Measurements from ENCODE around the gene PLEKHH2. TPM values are rescaled to one million over a fixed set of nuclear protein-coding genes. Genes with fewer than 3 reads are reported as not detected.
A peak's percentile ranks its signal among the peaks of the same experiment; 100 is the strongest.

Gene PLEKHH2
- total and polyA plus RNA-seq, 2 of the 13 experiments (the other 11 are each of a cell fraction or from before 2014, with no cell fraction given), result 1.1 to 3.0 TPM

- TF ChIP-seq ZFP41 (CRISPR knock-in tag; IDR thresholded peaks at IDR 0.05; ENCODE audit: borderline replicate concordance) (no peak), HINFP (CRISPR knock-in tag; IDR thresholded peaks at IDR 0.05; ENCODE audit: low read depth) (peak; percentile 35; the same call in 1 of the 2 replicates), PTBP1 (IDR thresholded peaks at IDR 0.05; ENCODE audit: low read depth, low read length, poor library complexity, severe bottlenecking) (peak; percentile 71), GATAD1 (CRISPR knock-in tag; IDR thresholded peaks at IDR 0.05) (peak; percentile 84), HNRNPUL1 (IDR thresholded peaks at IDR 0.05; ENCODE audit: low read depth, low read length) (no peak), ATF6 (CRISPR knock-in tag; conservative IDR thresholded peaks at IDR 0.05) (0 out of 2 replicates have a peak, but pooled peaks have one; percentile 31), SALL2 (CRISPR knock-in tag; IDR thresholded peaks at IDR 0.05) (no peak), ZSCAN25 (CRISPR knock-in tag; IDR thresholded peaks at IDR 0.05) (0 out of 2 replicates have a peak, but pooled peaks have one; percentile 18), ZNF609 (CRISPR knock-in tag; IDR thresholded peaks at IDR 0.05; ENCODE audit: borderline replicate concordance) (no peak), ZNF3 (CRISPR knock-in tag; IDR thresholded peaks at IDR 0.05) (no peak), BORCS8-MEF2B (CRISPR knock-in tag; IDR thresholded peaks at IDR 0.05) (peak; percentile 81; the same call in 1 of the 2 replicates), CENPX (CRISPR knock-in tag; IDR thresholded peaks at IDR 0.05) (no peak), TRIM24 (CRISPR knock-in tag; IDR thresholded peaks at IDR 0.05) (no peak), NPAS2 (CRISPR knock-in tag; IDR thresholded peaks at IDR 0.05; ENCODE audit: borderline replicate concordance) (no peak), ZNF800 (CRISPR knock-in tag; IDR thresholded peaks at IDR 0.05) (no peak), ZMAT3 (CRISPR knock-in tag; conservative IDR thresholded peaks at IDR 0.05) (no peak), JUND (CRISPR knock-in tag; IDR thresholded peaks at IDR 0.05) (0 out of 2 replicates have a peak, but pooled peaks have one; percentile 25), ZNF326 (CRISPR knock-in tag; IDR thresholded peaks at IDR 0.05; ENCODE audit: borderline replicate concordance) (no peak), ZNF558 (CRISPR knock-in tag; IDR thresholded peaks at IDR 0.05; ENCODE audit: borderline replicate concordance) (no peak)
These were observed 137.0 kb downstream of the PLEKHH2 start, which contains the start of gene DYNC2LI1 (continued) for GRCh38 chr2:43773876-43774613.
